Gastroesophageal sphincter (tissue), 4 donors: ENCODE results near the gene ZNF783. TPM values are rescaled to one million over a fixed set of nuclear protein-coding genes. Genes with fewer than 3 reads are reported as not detected.

Experiments used
- ATAC-seq: fragments of 150-250 bp; one replicate; pipeline ENCODE4 v1.9.1; 2016; ENCODE audit warnings: mild to moderate bottlenecking, moderate library complexity
- H3K27ac ChIP-seq, 4 donors: fragments of 200-600 bp; sonication (generic) in 3 of 4; 1 replicate in 3 of 4; 2 replicates in 1 of 4; pipeline ENCODE4 v1.5.1; 2016 to 2019
- H3K27me3 ChIP-seq: fragments of 200-600 bp; sonication (generic); one replicate; pipeline ENCODE4 v1.5.1; 2019
- H3K36me3 ChIP-seq, 2 donors: fragments of 200-600 bp; sonication (generic); one replicate each; pipeline ENCODE4 v1.5.1; 2019; ENCODE audit warnings: control low read depth in 1 of 2
- H3K4me1 ChIP-seq, 3 donors: fragments of 200-600 bp; sonication (generic); 1 replicate in 2 of 3; 2 replicates in 1 of 3; pipeline ENCODE4 v1.5.1; 2016 to 2019; ENCODE audit warnings: control low read depth in 2 of 3
- H3K4me3 ChIP-seq, 2 donors: fragments of 200-600 bp; sonication (generic); one replicate each; pipeline ENCODE4 v1.5.1; 2019; ENCODE audit warnings: mild to moderate bottlenecking in 1 of 2, moderate library complexity in 1 of 2
- H3K9me3 ChIP-seq, 3 donors: fragments of 200-600 bp; sonication (generic); one replicate each; pipeline ENCODE4 v1.5.1; 2017 to 2019; ENCODE audit warnings: control low read depth in 2 of 3
- EP300 ChIP-seq: sonication (generic); formaldehyde crosslinking; IDR thresholded peaks from one replicate; pipeline ENCODE4 v1.6.1; 2017; ENCODE audit warnings: antibody characterized with exemption, mild to moderate bottlenecking
- POLR2A ChIP-seq, 2 donors: fragments of 450-650 bp; IDR thresholded peaks; one replicate each; pipeline ENCODE4 v1.6.1; 2017; ENCODE audit warnings: antibody characterized with exemption in 2 of 2, mild to moderate bottlenecking in 2 of 2, moderate library complexity in 1 of 2
- POLR2AphosphoS5 ChIP-seq: sonication (generic); formaldehyde crosslinking; IDR thresholded peaks from one replicate; pipeline ENCODE4 v1.6.1; 2017; ENCODE audit warnings: antibody characterized with exemption
- WGBS, 2 donors: methylation state at CpG; one replicate each; pipeline ENCODE4 v1.1.5; 2018; ENCODE audit warnings: low coverage in 1 of 2; 5-methylcytosine and 5-hydroxymethylcytosine counted together
- total RNA-seq, 4 donors: library from RNA; depleted of rRNA; stranded (reverse); fragments of >200 nt; gene quantifications; one replicate each; pipeline ENCODE4 v1.1.0, GENCODE V29; 2016
- TF ChIP-seq, protein P1 (sequence below), 4 experiments: fragments of 200-600 bp in 2 of 4; fragments of 450-650 bp in 2 of 4; sonication (generic) in 1 of 4; IDR thresholded peaks; one replicate each; pipeline ENCODE4 v1.5.1; 2017 to 2019; ENCODE audit warnings: antibody characterized with exemption in 4 of 4, mild to moderate bottlenecking in 2 of 4, moderate library complexity in 2 of 4

ZNF783 gene
- total RNA-seq, 4 donors from 2014 or later: 8.5 to 17.0 (median 13.1) TPM

DNA sequence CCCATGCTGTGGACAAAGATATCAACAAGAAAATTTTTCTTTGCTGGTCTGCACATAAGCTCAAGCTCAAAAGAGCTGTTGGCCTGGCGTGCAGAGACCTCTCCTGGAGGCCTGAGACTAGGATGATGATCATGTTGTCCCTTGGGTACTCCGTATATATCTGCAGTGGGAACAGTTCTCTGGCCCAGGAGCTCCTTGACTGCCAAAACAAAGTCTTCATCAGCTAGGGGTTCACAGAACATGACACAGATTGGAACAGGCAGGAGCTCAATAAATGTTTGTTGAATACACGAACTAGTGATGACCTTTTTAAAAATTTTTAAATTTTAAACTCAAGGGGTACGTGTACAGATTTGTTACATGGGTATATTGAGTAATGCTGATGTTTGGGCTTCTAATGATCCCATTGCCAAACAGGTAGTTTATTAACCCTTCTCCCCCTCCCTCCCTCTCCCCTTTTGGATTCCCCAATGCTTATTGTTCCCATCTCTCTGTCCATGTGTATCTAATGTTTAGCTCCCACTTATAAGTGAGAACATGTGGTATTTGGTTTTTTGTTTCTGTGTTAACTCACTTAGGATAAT, 49.1 kb downstream of the ZNF783 start:
- Histone ChIP-seq H3K36me3 (no peaks in the 10 kb centered on the region), H3K27me3 (peaks cover 6% of the 10 kb centered on the region), H3K27ac (no peak overlapping the region), H3K4me1 (no peaks in the 10 kb centered on the region), H3K9me3 (no peaks in the 10 kb centered on the region), H3K4me3 (no peak overlapping the region)
- no peak for ATAC-seq
- 61 to 74% methylated on average over 2 to 3 of the region's 4 CpGs for WGBS, 2 donors
- no peak for TF ChIP-seq POLR2A (IDR thresholded peaks at IDR 0.05)
- TF ChIP-seq, protein P1, sequence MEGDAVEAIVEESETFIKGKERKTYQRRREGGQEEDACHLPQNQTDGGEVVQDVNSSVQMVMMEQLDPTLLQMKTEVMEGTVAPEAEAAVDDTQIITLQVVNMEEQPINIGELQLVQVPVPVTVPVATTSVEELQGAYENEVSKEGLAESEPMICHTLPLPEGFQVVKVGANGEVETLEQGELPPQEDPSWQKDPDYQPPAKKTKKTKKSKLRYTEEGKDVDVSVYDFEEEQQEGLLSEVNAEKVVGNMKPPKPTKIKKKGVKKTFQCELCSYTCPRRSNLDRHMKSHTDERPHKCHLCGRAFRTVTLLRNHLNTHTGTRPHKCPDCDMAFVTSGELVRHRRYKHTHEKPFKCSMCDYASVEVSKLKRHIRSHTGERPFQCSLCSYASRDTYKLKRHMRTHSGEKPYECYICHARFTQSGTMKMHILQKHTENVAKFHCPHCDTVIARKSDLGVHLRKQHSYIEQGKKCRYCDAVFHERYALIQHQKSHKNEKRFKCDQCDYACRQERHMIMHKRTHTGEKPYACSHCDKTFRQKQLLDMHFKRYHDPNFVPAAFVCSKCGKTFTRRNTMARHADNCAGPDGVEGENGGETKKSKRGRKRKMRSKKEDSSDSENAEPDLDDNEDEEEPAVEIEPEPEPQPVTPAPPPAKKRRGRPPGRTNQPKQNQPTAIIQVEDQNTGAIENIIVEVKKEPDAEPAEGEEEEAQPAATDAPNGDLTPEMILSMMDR (IDR thresholded peaks at IDR 0.05): no peak
- TF ChIP-seq EP300: no peak
- no peak for TF ChIP-seq POLR2AphosphoS5

DNA sequence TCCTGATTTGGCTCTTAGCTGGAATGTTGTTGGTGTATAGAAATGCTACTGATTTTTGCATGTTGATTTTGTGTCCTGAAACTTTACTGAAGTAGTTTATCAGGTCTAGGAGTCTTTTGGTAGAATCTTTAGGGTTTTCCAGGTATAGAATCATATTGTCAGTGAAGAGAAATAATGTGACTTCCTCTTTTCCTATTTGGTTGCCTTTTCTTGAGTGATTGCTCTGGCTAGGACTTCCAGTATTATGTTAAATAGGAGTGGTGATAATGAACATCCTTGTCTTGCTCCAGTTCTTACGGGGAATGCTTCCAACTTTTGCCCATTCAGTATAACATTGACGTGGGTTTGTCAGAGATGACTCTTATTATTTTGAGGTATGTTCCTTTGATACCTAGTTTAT, 52.0 kb downstream of the ZNF783 start:
- H3K27ac ChIP-seq: no peak overlapping the region
- H3K9me3 ChIP-seq: no peaks in the 10 kb centered on the region
- ATAC-seq: no peak
- peaks cover 10% of the 10 kb centered on the region for H3K27me3 ChIP-seq
- TF ChIP-seq, protein P1 (IDR thresholded peaks at IDR 0.05): no peak
- TF ChIP-seq POLR2A (IDR thresholded peaks at IDR 0.05): no peak
- TF ChIP-seq POLR2AphosphoS5: no peak
- TF ChIP-seq EP300: no peak
- 75 to 79% methylated on average over 2 of the region's 2 CpGs for WGBS, 2 donors
- H3K4me1 ChIP-seq: no peaks in the 10 kb centered on the region
- H3K4me3 ChIP-seq: no peak overlapping the region
- H3K36me3 ChIP-seq: no peaks in the 10 kb centered on the region

DNA sequence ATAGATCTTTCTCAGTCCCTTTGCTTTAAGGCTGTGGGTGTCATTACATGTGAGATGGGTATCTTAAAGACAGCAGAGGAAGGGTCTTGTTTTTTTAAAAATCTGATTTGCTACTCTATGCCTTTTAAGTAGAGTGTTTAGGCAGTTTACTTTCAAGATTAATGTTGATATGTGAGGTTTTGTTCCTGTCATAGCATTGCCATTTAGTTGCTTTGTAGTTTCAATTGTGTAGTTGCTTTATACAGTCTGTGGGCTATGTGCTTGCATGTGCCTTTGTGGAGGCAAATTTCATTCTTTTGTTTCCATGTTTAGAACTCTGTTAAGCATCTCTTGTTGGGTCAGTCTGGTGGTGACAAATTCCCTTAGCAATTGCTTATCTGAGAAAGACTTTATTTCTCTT, 54.6 kb downstream of the ZNF783 start:
- Histone ChIP-seq H3K27ac (no peak overlapping the region), H3K4me1 (no peaks in the 10 kb centered on the region), H3K4me3 (no peak overlapping the region), H3K36me3 (no peaks in the 10 kb centered on the region), H3K27me3 (peaks cover 15% of the 10 kb centered on the region), H3K9me3 (no peaks in the 10 kb centered on the region)
- TF ChIP-seq POLR2AphosphoS5: no peak
- TF ChIP-seq POLR2A (IDR thresholded peaks at IDR 0.05): no peak
- TF ChIP-seq, protein P1 (IDR thresholded peaks at IDR 0.05): no peak
- TF ChIP-seq EP300: no peak
- ATAC-seq: no peak

DNA sequence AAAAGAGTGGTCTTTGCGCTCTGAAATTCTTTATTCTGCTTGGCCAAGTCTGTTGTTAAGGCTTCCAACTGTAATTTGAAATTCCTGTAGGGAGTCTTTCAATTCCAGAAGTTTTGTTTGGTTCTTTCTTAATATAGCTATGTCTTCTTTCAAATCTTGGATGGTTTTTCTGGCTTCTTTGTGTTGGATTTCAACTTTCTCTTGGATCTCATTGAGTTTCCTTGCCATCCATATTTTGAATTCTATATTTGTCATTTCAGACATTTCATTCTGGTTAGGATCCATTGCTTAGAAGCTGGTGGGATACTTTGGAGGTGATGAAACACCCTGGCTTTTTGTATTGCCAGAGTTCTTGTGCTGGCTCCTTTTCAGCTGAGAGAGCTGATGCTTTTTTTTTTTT, 55.5 kb downstream of the ZNF783 start:
- H3K4me3 ChIP-seq: no peak overlapping the region
- WGBS, 2 donors: 56 to 75% methylated on average over 1 of the region's 1 CpG
- TF ChIP-seq, protein P1 (IDR thresholded peaks at IDR 0.05): no peak
- TF ChIP-seq POLR2A (IDR thresholded peaks at IDR 0.05) (no peak), POLR2AphosphoS5 (no peak), EP300 (no peak)
- no peak overlapping the region for H3K27ac ChIP-seq
- H3K9me3 ChIP-seq: no peaks in the 10 kb centered on the region
- H3K27me3 ChIP-seq: peaks cover 15% of the 10 kb centered on the region
- no peaks in the 10 kb centered on the region for H3K4me1 ChIP-seq
- no peak for ATAC-seq
- H3K36me3 ChIP-seq: no peaks in the 10 kb centered on the region

DNA sequence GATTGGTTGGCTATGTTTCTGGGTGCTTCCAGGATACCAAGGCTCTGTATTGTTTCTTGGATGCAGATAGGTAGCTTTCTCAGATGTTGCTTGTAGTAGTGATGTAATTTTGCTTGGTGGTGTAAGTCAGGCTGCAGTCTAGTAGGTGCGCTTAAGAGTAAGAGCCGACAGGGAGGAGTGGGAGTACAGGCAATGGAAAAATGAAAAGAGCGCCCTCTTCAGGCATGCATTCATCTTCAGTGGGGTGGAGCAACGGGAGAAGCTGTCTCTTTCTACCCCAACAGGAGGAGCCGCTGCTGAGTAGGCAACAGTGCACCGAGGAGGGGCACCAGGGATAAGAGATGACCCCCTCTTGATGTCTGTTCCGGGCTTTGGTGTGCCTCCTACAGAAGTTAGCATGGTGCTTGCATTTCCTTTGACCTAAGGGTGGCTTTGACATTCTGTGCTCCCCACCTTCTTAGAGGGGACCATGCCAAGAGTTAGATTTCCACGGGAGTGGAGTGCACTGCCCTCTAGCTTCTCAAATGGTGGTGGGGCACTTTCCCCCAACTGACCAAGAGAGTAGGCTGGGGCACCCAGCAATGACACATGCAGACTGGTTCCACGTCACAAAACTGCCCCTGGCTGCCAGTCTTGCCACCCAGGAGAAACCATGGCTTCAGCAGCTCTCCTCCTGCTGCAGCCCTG, 56.1 kb downstream of the ZNF783 start:
- 41% methylated on average over 7 of the region's 9 CpGs; no CpG with 5 or more reads in 1 of the 2 donors for WGBS, 2 donors
- no peak for ATAC-seq
- peaks cover 15% of the 10 kb centered on the region for H3K27me3 ChIP-seq

More for the DNA sequence above, 56.1 kb downstream of the ZNF783 start:
- TF ChIP-seq POLR2A (IDR thresholded peaks at IDR 0.05): no peak
- TF ChIP-seq, protein P1 (IDR thresholded peaks at IDR 0.05): no peak
- no peak for TF ChIP-seq POLR2AphosphoS5
- TF ChIP-seq EP300: no peak
- Histone ChIP-seq H3K36me3 (no peaks in the 10 kb centered on the region), H3K9me3 (no peaks in the 10 kb centered on the region), H3K27ac (no peak overlapping the region), H3K4me1 (no peaks in the 10 kb centered on the region), H3K4me3 (no peak overlapping the region)
